Measurements from ENCODE around the gene BFSP1. TPM values are rescaled to one million over a fixed set of nuclear protein-coding genes. Genes with fewer than 3 reads are reported as not detected.
A peak's percentile ranks its signal among the peaks of the same experiment; 100 is the strongest.

Gene BFSP1
- total RNA-seq, 1 donor from 2014 or later = 3.9 TPM

DNA sequence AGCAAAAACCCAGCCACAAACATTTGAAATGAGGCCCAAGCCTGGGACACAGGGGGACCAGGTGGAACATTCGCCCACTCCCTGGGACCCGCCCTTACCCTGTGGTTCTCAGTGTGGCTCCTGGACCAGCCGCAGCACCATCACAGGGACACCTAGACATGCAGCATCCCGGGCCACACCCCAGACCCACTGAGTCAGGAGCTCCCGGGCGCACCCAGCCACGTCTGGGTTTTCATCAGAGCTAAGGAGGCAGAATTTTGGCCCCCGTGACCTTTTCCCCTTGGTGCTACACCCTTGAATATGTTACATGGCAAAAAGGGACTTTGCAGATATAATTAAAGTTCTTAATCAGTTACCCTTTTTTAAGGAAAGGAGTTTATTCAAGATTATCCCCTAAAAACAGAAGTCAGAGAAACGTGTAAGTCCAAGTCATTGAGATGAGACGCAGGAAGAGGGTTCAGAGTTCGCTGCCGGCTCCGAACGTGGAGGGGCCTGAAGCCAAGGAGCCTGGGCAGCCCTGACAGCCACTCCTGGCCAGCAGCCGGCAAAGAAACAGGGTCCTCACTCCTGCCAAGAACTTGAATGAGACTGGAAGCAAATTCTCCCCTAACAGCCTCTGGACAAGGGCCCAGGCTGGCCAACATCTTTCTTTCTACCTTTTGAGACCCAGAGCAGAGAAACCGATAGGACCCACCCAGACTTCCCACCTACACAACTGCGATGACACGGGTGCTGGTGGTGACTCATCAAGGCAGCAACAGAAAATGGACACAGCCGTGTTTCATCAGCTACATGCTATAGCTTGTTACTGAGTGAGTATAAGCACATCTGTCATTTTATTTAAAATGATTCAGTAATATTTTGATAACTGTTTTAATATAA is 25.3 kb downstream of the BFSP1 start:
- Mint-ChIP-seq H3K36me3 (ENCODE audit: low read depth) (no peaks in the 10 kb centered on the region), H3K4me1 (peaks cover 17% of the 10 kb centered on the region), H3K27ac (ENCODE audit: unreplicated experiment) (no peak overlapping the region), H3K9me3 (no peaks in the 10 kb centered on the region), H3K4me3 (peak overlapping the region; percentile 87), H3K27me3 (ENCODE audit: low read depth) (peaks cover 58% of the 10 kb centered on the region)
- no peak for DNase-seq (ENCODE audit: low read depth, low spot score)
- TF ChIP-seq, protein P1, sequence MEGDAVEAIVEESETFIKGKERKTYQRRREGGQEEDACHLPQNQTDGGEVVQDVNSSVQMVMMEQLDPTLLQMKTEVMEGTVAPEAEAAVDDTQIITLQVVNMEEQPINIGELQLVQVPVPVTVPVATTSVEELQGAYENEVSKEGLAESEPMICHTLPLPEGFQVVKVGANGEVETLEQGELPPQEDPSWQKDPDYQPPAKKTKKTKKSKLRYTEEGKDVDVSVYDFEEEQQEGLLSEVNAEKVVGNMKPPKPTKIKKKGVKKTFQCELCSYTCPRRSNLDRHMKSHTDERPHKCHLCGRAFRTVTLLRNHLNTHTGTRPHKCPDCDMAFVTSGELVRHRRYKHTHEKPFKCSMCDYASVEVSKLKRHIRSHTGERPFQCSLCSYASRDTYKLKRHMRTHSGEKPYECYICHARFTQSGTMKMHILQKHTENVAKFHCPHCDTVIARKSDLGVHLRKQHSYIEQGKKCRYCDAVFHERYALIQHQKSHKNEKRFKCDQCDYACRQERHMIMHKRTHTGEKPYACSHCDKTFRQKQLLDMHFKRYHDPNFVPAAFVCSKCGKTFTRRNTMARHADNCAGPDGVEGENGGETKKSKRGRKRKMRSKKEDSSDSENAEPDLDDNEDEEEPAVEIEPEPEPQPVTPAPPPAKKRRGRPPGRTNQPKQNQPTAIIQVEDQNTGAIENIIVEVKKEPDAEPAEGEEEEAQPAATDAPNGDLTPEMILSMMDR (conservative IDR thresholded peaks at IDR 0.05) = no peak

GRCh38 chr20:17504898-17505635 is 26.1 kb downstream of the BFSP1 start:
- Mint-ChIP-seq H3K27me3 (ENCODE audit: low read depth) (peaks cover 58% of the 10 kb centered on the region), H3K36me3 (ENCODE audit: low read depth) (no peaks in the 10 kb centered on the region), H3K4me1 (peaks cover 17% of the 10 kb centered on the region), H3K9me3 (no peaks in the 10 kb centered on the region), H3K27ac (ENCODE audit: unreplicated experiment) (peak overlapping the region; percentile 12), H3K4me3 (peak overlapping the region; percentile 87)
- peak; percentile 35 for DNase-seq (ENCODE audit: low read depth, low spot score)
- TF ChIP-seq, protein P1 (conservative IDR thresholded peaks at IDR 0.05) = peak; percentile 88

- no peak overlapping the region for H3K4me3 Mint-ChIP-seq
- H3K27me3 Mint-ChIP-seq (ENCODE audit: low read depth) = peaks cover 52% of the 10 kb centered on the region
- no peak for DNase-seq (ENCODE audit: low read depth, low spot score)
- no peak overlapping the region for H3K27ac Mint-ChIP-seq (ENCODE audit: unreplicated experiment)
- no peaks in the 10 kb centered on the region for H3K9me3 Mint-ChIP-seq
- TF ChIP-seq, protein P1 (conservative IDR thresholded peaks at IDR 0.05) = no peak
- H3K4me1 Mint-ChIP-seq = peaks cover 11% of the 10 kb centered on the region
- no peaks in the 10 kb centered on the region for H3K36me3 Mint-ChIP-seq (ENCODE audit: low read depth)
These were observed 26.9 kb downstream of the BFSP1 start for GRCh38 chr20:17504066-17504897.

GRCh38 chr20:17503301-17504065 is 27.7 kb downstream of the BFSP1 start:
- H3K27me3 Mint-ChIP-seq (ENCODE audit: low read depth) = peaks cover 51% of the 10 kb centered on the region
- DNase-seq (ENCODE audit: low read depth, low spot score) = no peak
- H3K27ac Mint-ChIP-seq (ENCODE audit: unreplicated experiment) = no peak overlapping the region
- TF ChIP-seq, protein P1 (conservative IDR thresholded peaks at IDR 0.05) = no peak
- H3K9me3 Mint-ChIP-seq = no peaks in the 10 kb centered on the region
- H3K4me3 Mint-ChIP-seq = no peak overlapping the region
- H3K36me3 Mint-ChIP-seq (ENCODE audit: low read depth) = no peaks in the 10 kb centered on the region
- H3K4me1 Mint-ChIP-seq = peaks cover 11% of the 10 kb centered on the region
